SJSA1 (cell line): Measurements from ENCODE around the gene TCEA2. TPM values are rescaled to one million over a fixed set of nuclear protein-coding genes. Genes with fewer than 3 reads are reported as not detected.

Experiments
- DNase-seq, 2 experiments: peaks; one replicate each; pipeline ENCODE4 v3.0.0-alpha.2; 2015 to 2020; ENCODE audit warnings: low spot score in 2 of 2, low read depth in 1 of 2
- H3K27ac ChIP-seq: fragments of 250-450 bp; sonication (Bioruptor Pico); 2 replicates; pipeline ENCODE4 v1.5.1; 2020; ENCODE audit warnings: mild to moderate bottlenecking, moderate library complexity
- H3K27me3 ChIP-seq: fragments of 250-450 bp; sonication (Bioruptor Pico); replicated peaks from 2 replicates; pipeline ENCODE4 v1.5.1; 2020; ENCODE audit warnings: mild to moderate bottlenecking, moderate library complexity
- H3K36me3 ChIP-seq: fragments of 250-450 bp; sonication (Bioruptor Pico); 2 replicates; pipeline ENCODE4 v1.5.1; 2020; ENCODE audit warnings: mild to moderate bottlenecking
- H3K4me1 ChIP-seq: fragments of 250-450 bp; sonication (Bioruptor Pico); replicated peaks from 2 replicates; pipeline ENCODE4 v1.6.1; 2021; ENCODE audit warnings: mild to moderate bottlenecking
- H3K4me3 ChIP-seq: fragments of 250-450 bp; sonication (Bioruptor Pico); 2 replicates; pipeline ENCODE4 v1.5.1; 2020; ENCODE audit warnings: mild to moderate bottlenecking
- H3K9me3 ChIP-seq: fragments of 250-450 bp; sonication (Bioruptor Pico); replicated peaks from 2 replicates; pipeline ENCODE4 v1.5.1; 2020; ENCODE audit warnings: mild to moderate bottlenecking
- total RNA-seq: library from RNA; depleted of rRNA; stranded (reverse); fragments of >200 nt; shearing (Covaris generic); gene quantifications from 2 replicates; pipeline ENCODE4 v1.2.3, GENCODE V29; 2014

The TCEA2 gene
- total RNA-seq, 1 experiment from 2014 or later, result 120 TPM

DNA sequence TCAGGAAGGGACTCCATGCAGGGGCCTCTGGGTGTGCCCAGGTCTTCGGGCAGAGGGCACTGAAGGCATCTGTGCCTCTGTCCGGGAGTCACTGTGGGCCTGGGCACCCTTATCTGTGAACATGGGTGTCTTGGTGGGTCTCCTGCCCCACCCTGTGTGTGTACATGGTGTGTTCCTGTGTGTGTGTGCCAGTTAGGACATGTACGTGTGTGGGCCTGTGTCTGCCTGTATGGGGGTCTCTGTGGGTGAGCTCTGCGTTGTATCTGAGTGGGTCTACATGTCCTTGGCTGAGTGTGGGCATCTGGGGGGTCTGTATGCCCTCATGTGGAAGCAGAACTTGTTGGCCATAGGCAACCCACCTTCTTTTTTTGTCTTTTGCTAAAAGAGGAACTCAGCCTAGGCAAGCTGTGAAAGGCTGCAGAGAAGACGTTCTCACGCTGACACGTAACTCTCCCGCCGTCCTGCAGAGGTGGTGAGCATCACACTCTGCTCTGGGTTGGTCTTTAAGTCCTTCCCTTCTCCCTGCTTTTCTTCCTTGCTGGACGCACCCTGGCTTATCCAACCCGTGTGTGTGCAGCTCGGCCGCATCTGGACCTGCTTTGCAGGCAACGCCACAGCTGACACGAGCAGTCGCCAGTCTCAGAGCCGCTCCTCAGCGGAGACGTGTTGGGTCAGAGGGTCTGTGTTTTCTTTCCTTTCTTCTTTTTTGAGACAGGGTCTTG lies 44.9 kb downstream of the TCEA2 start:
- Histone ChIP-seq H3K9me3 (no peaks in the 10 kb centered on the region), H3K36me3 (no peaks in the 10 kb centered on the region), H3K4me3 (no peak overlapping the region), H3K27ac (no peak overlapping the region), H3K4me1 (no peaks in the 10 kb centered on the region), H3K27me3 (peaks cover 47% of the 10 kb centered on the region)
- peak in 1 of 2 experiments; percentile 38 for DNase-seq

- no peak overlapping the region for H3K4me3 ChIP-seq
- H3K27me3 ChIP-seq, result peaks cover 43% of the 10 kb centered on the region
- peak in 1 of 2 experiments; percentile 39 for DNase-seq
- H3K27ac ChIP-seq, result no peak overlapping the region
- no peaks in the 10 kb centered on the region for H3K9me3 ChIP-seq
- no peaks in the 10 kb centered on the region for H3K36me3 ChIP-seq
- no peaks in the 10 kb centered on the region for H3K4me1 ChIP-seq
These were observed 46.0 kb downstream of the TCEA2 start for GRCh38 chr20:64108731-64109681.

- Histone ChIP-seq H3K9me3 (no peaks in the 10 kb centered on the region), H3K27ac (no peak overlapping the region), H3K4me3 (no peak overlapping the region), H3K4me1 (no peaks in the 10 kb centered on the region), H3K36me3 (no peaks in the 10 kb centered on the region), H3K27me3 (peaks cover 45% of the 10 kb centered on the region)
- peak in 1 of 2 experiments; percentile 38 for DNase-seq
These were observed 46.9 kb downstream of the TCEA2 start for GRCh38 chr20:64109831-64110391.

- Histone ChIP-seq H3K27ac (no peak overlapping the region), H3K27me3 (peaks cover 45% of the 10 kb centered on the region), H3K4me1 (no peaks in the 10 kb centered on the region), H3K9me3 (no peaks in the 10 kb centered on the region), H3K36me3 (no peaks in the 10 kb centered on the region), H3K4me3 (no peak overlapping the region)
- peak in 1 of 2 experiments; percentile 40 for DNase-seq
These were observed 47.5 kb downstream of the TCEA2 start for GRCh38 chr20:64110411-64111068.

GRCh38 chr20:64111841-64112641 lies 49.0 kb downstream of the TCEA2 start:
- Histone ChIP-seq H3K9me3 (no peaks in the 10 kb centered on the region), H3K36me3 (no peaks in the 10 kb centered on the region), H3K27ac (no peak overlapping the region), H3K27me3 (peaks cover 39% of the 10 kb centered on the region), H3K4me3 (no peak overlapping the region), H3K4me1 (no peaks in the 10 kb centered on the region)
- peak in 1 of 2 experiments; percentile 38 for DNase-seq

DNA sequence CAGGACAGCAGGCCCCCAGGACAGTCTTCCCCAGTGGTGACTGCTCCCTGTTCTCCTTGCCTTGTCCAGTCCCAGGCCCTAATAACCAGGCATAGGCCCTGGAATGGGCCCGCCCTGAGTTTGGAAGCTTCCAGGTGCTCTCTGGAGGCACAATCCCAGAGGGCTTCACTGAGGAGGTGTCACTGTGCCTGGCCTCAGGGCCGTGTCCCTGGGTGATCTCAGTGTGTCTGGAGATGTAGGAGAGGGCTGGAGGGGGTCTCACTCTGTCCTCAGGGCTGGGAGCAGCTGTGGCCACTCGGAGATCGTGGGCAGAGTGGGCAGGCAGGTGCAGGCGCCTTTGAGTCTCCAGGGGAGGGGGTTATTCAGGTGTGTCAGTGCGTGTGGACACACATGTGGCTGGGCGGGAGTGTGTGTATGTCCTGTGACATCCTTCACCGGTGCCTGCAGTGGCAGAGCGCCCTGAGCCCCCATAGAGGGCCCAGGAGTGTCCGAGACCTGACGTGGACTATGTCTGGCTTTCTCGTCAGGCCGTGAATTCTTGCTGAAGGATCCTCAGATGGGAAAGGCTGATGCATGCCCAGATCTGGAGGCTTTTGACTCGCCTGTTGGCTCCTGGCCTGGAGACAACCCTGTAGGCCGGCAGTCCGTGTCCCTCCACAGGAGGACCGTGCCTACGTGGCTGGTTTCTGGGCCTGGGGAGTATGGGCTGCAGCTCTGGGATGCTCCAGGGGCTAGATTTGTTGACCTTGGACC lies 49.9 kb downstream of the TCEA2 start:
- Histone ChIP-seq H3K9me3 (no peaks in the 10 kb centered on the region), H3K27ac (no peak overlapping the region), H3K4me1 (no peaks in the 10 kb centered on the region), H3K4me3 (no peak overlapping the region), H3K36me3 (no peaks in the 10 kb centered on the region), H3K27me3 (peaks cover 31% of the 10 kb centered on the region)
- DNase-seq, result no peak

GRCh38 chr20:64113444-64113775 lies 50.4 kb downstream of the TCEA2 start:
- Histone ChIP-seq H3K4me3 (no peak overlapping the region), H3K36me3 (no peaks in the 10 kb centered on the region), H3K27ac (no peak overlapping the region), H3K9me3 (no peaks in the 10 kb centered on the region), H3K4me1 (no peaks in the 10 kb centered on the region), H3K27me3 (peaks cover 28% of the 10 kb centered on the region)
- peak in 1 of 2 experiments; percentile 36 for DNase-seq

DNA sequence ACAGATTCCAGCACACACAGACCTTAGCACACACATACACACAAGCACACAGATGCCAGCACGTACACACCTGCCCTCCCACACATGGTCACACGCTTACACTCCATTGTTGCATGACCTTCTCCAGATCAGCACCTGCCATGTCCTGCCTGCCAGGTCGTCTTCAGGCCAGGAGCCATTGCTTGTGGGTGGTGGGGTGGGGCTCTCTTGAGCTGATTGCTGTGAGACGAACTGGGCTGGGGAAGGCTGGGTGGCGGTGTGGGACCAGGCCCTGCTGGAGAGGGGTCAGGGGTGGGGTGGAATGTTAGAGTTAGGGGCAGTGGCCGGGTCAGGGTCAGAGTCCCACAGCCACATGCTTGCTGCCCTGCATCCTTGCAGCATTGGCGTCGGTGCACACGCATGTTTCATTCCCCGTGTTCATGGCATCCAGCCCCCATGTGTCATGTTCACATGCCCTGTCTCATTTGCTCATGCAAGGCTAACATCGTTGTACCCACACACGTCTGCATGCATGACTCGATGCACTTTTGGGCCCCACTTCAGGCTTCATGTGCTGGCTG lies 50.9 kb downstream of the TCEA2 start:
- no peaks in the 10 kb centered on the region for H3K9me3 ChIP-seq
- no peak overlapping the region for H3K27ac ChIP-seq
- H3K36me3 ChIP-seq, result no peaks in the 10 kb centered on the region
- no peak overlapping the region for H3K4me3 ChIP-seq
- no peak for DNase-seq
- no peaks in the 10 kb centered on the region for H3K4me1 ChIP-seq
- H3K27me3 ChIP-seq, result peaks cover 23% of the 10 kb centered on the region

GRCh38 chr20:64114356-64114971 lies 51.5 kb downstream of the TCEA2 start:
- no peak overlapping the region for H3K4me3 ChIP-seq
- no peaks in the 10 kb centered on the region for H3K9me3 ChIP-seq
- peak in 1 of 2 experiments; percentile 43 for DNase-seq
- peaks cover 22% of the 10 kb centered on the region for H3K27me3 ChIP-seq
- no peaks in the 10 kb centered on the region for H3K36me3 ChIP-seq
- H3K4me1 ChIP-seq, result no peaks in the 10 kb centered on the region
- no peak overlapping the region for H3K27ac ChIP-seq

- no peaks in the 10 kb centered on the region for H3K36me3 ChIP-seq
- no peak overlapping the region for H3K4me3 ChIP-seq
- no peak overlapping the region for H3K27ac ChIP-seq
- no peaks in the 10 kb centered on the region for H3K9me3 ChIP-seq
- no peak for DNase-seq
- peaks cover 1% of the 10 kb centered on the region; the same call in 1 of the 2 replicates for H3K4me1 ChIP-seq
- peaks cover 22% of the 10 kb centered on the region for H3K27me3 ChIP-seq
These were observed 52.3 kb downstream of the TCEA2 start for GRCh38 chr20:64115171-64115911.

DNA sequence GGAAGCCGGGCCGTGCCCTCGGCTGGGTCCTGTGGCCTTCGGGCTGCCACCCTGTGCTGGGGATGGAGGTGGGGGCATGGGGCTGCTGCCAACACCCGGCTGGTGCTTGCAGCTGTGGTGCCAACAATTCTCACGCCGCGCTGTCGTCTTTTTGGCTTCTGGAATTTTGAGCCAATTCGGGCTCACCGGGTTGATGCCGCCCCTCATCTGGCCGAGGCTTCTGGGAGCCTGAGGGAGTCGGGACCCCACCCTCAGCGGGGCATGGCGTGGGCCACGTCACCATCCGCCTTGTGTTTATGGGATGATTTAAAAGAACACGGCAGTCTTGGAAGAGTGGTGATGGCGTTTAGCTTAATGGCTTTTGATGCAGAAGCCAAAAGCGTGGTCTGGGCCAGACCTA lies 53.0 kb downstream of the TCEA2 start:
- no peak for DNase-seq

More for the DNA sequence above, 53.0 kb downstream of the TCEA2 start:
- Histone ChIP-seq H3K9me3 (no peaks in the 10 kb centered on the region), H3K4me3 (no peak overlapping the region), H3K27me3 (peaks cover 20% of the 10 kb centered on the region), H3K4me1 (peaks cover 4% of the 10 kb centered on the region; the same call in 1 of the 2 replicates), H3K27ac (no peak overlapping the region), H3K36me3 (no peaks in the 10 kb centered on the region)
